ENCODE data around the gene PXYLP1. TPM values are rescaled to one million over a fixed set of nuclear protein-coding genes. Genes with fewer than 3 reads are reported as not detected.

The PXYLP1 gene
- total RNA-seq, 2 experiments from 2014 or later: 21.2 to 22.6 TPM

DNA sequence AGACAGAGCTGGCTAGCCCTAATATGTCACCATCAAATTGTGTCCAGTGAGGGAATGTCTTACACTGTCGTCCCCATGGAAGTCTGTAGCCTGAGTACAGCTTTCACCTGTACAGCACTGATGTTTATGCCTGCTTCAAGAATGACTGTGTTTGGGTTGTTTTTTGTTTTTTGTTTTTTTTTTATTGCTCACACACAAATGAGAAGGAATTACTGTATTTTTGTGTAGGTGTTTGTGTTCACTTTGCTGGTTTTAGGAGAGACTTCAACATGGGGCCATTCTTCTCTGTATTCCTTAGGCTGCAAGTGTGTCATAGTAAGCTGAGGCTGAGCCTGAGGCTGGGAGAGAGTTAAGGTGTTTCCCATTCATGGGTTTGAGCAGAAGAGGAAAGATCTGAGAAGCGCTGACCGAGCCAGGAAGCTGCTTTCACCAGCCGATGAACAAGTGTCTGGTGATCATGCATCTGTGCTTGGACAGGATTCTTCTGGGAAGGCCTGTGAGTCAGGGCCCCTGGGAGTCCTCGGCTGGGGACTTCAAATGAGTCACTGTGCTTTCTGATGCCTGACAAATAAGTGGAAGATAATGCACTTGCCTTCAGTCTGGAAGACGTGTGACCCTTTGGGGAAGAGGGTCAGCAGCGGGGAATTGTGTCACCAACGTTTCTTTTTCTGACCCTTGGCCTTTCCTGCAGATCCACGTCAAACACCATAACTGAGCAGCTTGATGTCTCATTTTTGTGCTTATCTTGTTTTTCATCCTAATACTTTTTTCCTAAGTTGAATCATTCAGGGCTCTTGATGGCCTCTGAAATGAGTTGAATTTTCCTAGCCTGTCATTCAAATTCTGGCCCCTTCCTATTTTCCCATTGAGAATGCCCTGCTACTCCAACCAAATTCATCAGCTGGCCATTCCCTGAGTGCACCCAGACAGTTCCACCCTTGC, 100.0 kb downstream of the PXYLP1 start:
- POLR2A ChIA-PET: no interaction called here

DNA sequence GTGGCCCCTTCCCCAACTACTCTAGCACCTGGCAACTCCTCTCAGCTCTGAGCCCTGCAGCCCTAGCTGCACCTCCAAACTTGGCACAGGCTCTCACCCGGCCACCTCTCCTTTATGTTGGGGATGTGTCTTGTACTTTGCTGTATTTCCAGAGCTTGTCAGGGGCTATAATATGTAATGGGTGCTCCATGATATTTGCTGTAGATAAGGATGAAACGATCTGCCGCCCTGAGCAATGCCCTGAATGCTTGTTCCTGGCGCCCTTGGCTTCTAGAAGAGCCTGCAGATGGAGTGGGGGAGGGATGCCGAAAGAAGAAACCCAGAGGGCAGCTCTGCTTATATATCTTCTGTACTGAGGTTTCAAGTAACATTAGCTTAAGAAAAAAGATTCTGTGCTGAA, 100.8 kb downstream of the PXYLP1 start:
- ATAC-seq (ENCODE audit: poor library complexity) (no peak), DNase-seq (no peak)
- CTCF ChIA-PET: no interaction called here
- no peak overlapping the region for H3K4me3 Mint-ChIP-seq
- Histone ChIP-seq H3K27me3 (ENCODE audit: control insufficient read depth in 1 of 2, insufficient read depth in 2 of 2, low read length in 2 of 2) (no peaks in the 10 kb centered on the region), H3K4me3 (ENCODE audit: low read length) (no peak overlapping the region), H3K27ac (ENCODE audit: low read depth in 1 of 2, low read length in 2 of 2) (no peak overlapping the region), H3K9me3 (ENCODE audit: control insufficient read depth in 1 of 2, insufficient read depth in 1 of 2, low read length in 2 of 2) (no peaks in the 10 kb centered on the region), H3K36me3 (ENCODE audit: insufficient read depth, low read length) (no peaks in the 10 kb centered on the region), H3K4me1 (ENCODE audit: insufficient read depth, low read length) (no peaks in the 10 kb centered on the region)
- TF ChIP-seq, protein P1, sequence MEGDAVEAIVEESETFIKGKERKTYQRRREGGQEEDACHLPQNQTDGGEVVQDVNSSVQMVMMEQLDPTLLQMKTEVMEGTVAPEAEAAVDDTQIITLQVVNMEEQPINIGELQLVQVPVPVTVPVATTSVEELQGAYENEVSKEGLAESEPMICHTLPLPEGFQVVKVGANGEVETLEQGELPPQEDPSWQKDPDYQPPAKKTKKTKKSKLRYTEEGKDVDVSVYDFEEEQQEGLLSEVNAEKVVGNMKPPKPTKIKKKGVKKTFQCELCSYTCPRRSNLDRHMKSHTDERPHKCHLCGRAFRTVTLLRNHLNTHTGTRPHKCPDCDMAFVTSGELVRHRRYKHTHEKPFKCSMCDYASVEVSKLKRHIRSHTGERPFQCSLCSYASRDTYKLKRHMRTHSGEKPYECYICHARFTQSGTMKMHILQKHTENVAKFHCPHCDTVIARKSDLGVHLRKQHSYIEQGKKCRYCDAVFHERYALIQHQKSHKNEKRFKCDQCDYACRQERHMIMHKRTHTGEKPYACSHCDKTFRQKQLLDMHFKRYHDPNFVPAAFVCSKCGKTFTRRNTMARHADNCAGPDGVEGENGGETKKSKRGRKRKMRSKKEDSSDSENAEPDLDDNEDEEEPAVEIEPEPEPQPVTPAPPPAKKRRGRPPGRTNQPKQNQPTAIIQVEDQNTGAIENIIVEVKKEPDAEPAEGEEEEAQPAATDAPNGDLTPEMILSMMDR (IDR thresholded peaks at IDR 0.05): no peak
- H3K27ac Mint-ChIP-seq: no peak overlapping the region
- POLR2A ChIA-PET: no interaction called here
- no peaks in the 10 kb centered on the region for H3K36me3 Mint-ChIP-seq (ENCODE audit: low read depth)
- H3K27me3 Mint-ChIP-seq: no peaks in the 10 kb centered on the region
- no peaks in the 10 kb centered on the region for H3K9me3 Mint-ChIP-seq
- intact Hi-C loops (cut with DNase I, micrococcal nuclease): no loop called here
- no peaks in the 10 kb centered on the region for H3K4me1 Mint-ChIP-seq (ENCODE audit: low read depth)

More for the DNA sequence above, 100.0 kb downstream of the PXYLP1 start:
- Mint-ChIP-seq H3K36me3 (ENCODE audit: low read depth) (no peaks in the 10 kb centered on the region), H3K4me3 (no peak overlapping the region), H3K4me1 (ENCODE audit: low read depth) (peaks cover under 1% of the 10 kb centered on the region), H3K27me3 (no peaks in the 10 kb centered on the region), H3K9me3 (no peaks in the 10 kb centered on the region), H3K27ac (no peak overlapping the region)
- ATAC-seq (ENCODE audit: poor library complexity) (no peak), DNase-seq (no peak)
- H3K27ac ChIP-seq (ENCODE audit: low read depth in 1 of 2, low read length in 2 of 2): no peak overlapping the region
- H3K9me3 ChIP-seq (ENCODE audit: control insufficient read depth in 1 of 2, insufficient read depth in 1 of 2, low read length in 2 of 2): no peaks in the 10 kb centered on the region
- TF ChIP-seq, protein P1 (IDR thresholded peaks at IDR 0.05): no peak
- no peaks in the 10 kb centered on the region for H3K4me1 ChIP-seq (ENCODE audit: insufficient read depth, low read length)
- no peak overlapping the region for H3K4me3 ChIP-seq (ENCODE audit: low read length)
- intact Hi-C loops (cut with DNase I, micrococcal nuclease): no loop called here
- no peaks in the 10 kb centered on the region for H3K27me3 ChIP-seq (ENCODE audit: control insufficient read depth in 1 of 2, insufficient read depth in 2 of 2, low read length in 2 of 2)
- H3K36me3 ChIP-seq (ENCODE audit: insufficient read depth, low read length): no peaks in the 10 kb centered on the region
- CTCF ChIA-PET: no interaction called here

DNA sequence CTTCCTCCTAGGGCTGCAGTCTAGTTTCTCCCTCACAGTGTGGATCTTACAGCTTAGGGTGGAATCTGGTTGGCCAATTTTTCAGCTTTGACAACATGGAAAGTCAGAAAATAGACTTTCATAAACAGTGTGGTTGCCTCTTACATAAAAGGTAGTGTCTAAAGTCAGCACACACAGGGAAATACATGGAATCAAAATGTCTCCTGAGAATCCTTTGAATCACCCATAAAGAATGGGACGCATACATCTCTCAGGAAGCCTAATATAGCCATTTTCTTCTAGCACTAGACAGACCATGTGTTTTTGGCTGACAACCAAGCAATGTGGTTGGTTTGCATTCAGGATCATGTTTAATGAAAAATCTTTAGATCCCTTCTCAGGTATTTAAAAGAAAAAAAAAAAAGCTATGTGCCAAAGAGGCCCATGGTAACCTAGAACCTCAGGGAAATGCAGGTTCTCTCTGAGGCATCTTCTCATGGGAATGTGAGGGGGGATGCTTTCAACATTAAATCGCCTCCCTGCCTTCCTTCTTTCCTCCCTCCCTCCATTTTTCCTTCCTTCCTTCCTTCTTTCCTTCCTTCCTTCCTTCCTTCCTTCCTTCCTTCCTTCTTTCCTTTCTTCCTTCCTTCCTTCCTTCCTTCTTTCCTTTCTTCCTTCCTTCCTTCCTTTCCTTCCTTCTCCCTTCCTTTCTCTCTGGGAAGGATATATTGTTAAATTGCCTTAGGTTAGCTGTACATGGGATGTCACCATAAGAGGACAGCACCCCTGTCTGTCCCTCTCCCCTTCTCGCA, 102.4 kb downstream of the PXYLP1 start:
- Mint-ChIP-seq H3K27ac (no peak overlapping the region), H3K4me3 (no peak overlapping the region), H3K36me3 (ENCODE audit: low read depth) (no peaks in the 10 kb centered on the region), H3K9me3 (no peaks in the 10 kb centered on the region), H3K27me3 (no peaks in the 10 kb centered on the region), H3K4me1 (ENCODE audit: low read depth) (no peaks in the 10 kb centered on the region)
- TF ChIP-seq, protein P1 (IDR thresholded peaks at IDR 0.05): no peak
- intact Hi-C loops (cut with DNase I, micrococcal nuclease): no loop called here
- H3K36me3 ChIP-seq (ENCODE audit: insufficient read depth, low read length): no peaks in the 10 kb centered on the region
- no peak overlapping the region for H3K27ac ChIP-seq (ENCODE audit: low read depth in 1 of 2, low read length in 2 of 2)
- CTCF ChIA-PET: no interaction called here
- DNase-seq: no peak
- no peaks in the 10 kb centered on the region for H3K4me1 ChIP-seq (ENCODE audit: insufficient read depth, low read length)
- H3K9me3 ChIP-seq (ENCODE audit: control insufficient read depth in 1 of 2, insufficient read depth in 1 of 2, low read length in 2 of 2): no peaks in the 10 kb centered on the region
- no peaks in the 10 kb centered on the region for H3K27me3 ChIP-seq (ENCODE audit: control insufficient read depth in 1 of 2, insufficient read depth in 2 of 2, low read length in 2 of 2)
- no peak for ATAC-seq (ENCODE audit: poor library complexity)
- POLR2A ChIA-PET: no interaction called here
- H3K4me3 ChIP-seq (ENCODE audit: low read length): no peak overlapping the region
